ENCODE data around the gene GALT.

GRCh38 chr9:34688329-34689115 lies 42.0 kb downstream of the GALT start:
- TF ChIP-seq TAF1 (IDR thresholded peaks at IDR 0.05; ENCODE audit: borderline replicate concordance, insufficient read depth, low read length): no peak
- TF ChIP-seq POLR2AphosphoS5 (IDR thresholded peaks at IDR 0.05; ENCODE audit: low read depth, low read length): no peak

Data from PFSK-1 (cell line).